LNCaP clone FGC (cell line): Measurements from ENCODE around the gene SRGAP3.

Source experiments
- DNase-seq: peaks from one replicate; pipeline ENCODE4 v3.0.0-alpha.2; 2011; ENCODE audit warnings: low read depth
- H3K4me3 ChIP-seq: 2 replicates; pipeline ENCODE4 v1.5.1; 2011; ENCODE audit warnings: mild to moderate bottlenecking, low read depth, low read length, control low read depth
- CTCF ChIP-seq: IDR thresholded peaks from 2 replicates; pipeline ENCODE4 v1.5.1; 2012; ENCODE audit warnings: mild to moderate bottlenecking; ENCODE audit not compliant: control insufficient read depth, insufficient read depth; ENCODE audit errors: extremely low read depth

SRGAP3 gene

GRCh38 chr3:9180764-9181117 lies 68.7 kb downstream of the SRGAP3 start:
- DNase-seq: no peak
- no peak overlapping the region for H3K4me3 ChIP-seq
- TF ChIP-seq CTCF: no peak

- TF ChIP-seq CTCF: no peak
- no peak for DNase-seq
- H3K4me3 ChIP-seq: no peak overlapping the region
Observed at GRCh38 chr3:9179826-9180763, 69.4 kb downstream of the SRGAP3 start.

GRCh38 chr3:9178697-9179096 lies 70.7 kb downstream of the SRGAP3 start:
- H3K4me3 ChIP-seq: no peak overlapping the region
- no peak for DNase-seq
- no peak for TF ChIP-seq CTCF

- no peak overlapping the region for H3K4me3 ChIP-seq
- no peak for DNase-seq
- TF ChIP-seq CTCF: no peak
Observed at GRCh38 chr3:9175421-9175820, 74.0 kb downstream of the SRGAP3 start.

- no peak for TF ChIP-seq CTCF
- no peak overlapping the region for H3K4me3 ChIP-seq
- no peak for DNase-seq
Observed at GRCh38 chr3:9173445-9173844, 76.0 kb downstream of the SRGAP3 start.

GRCh38 chr3:9172851-9173321 lies 76.6 kb downstream of the SRGAP3 start:
- TF ChIP-seq CTCF: peak; percentile 36
- DNase-seq: no peak
- H3K4me3 ChIP-seq: no peak overlapping the region

- TF ChIP-seq CTCF: no peak
- H3K4me3 ChIP-seq: no peak overlapping the region
- no peak for DNase-seq
Observed at GRCh38 chr3:9170851-9171160, 78.6 kb downstream of the SRGAP3 start.
